Aorta (tissue), 5 donors: ENCODE data around the gene SVOP. TPM values are rescaled to one million over a fixed set of nuclear protein-coding genes. Genes with fewer than 3 reads are reported as not detected.
A peak's percentile ranks its signal among the peaks of the same experiment; 100 is the strongest.

ENCODE experiments used
- ATAC-seq: fragments of 200-7000 bp; cut with Tn5 transposase; one replicate; pipeline ENCODE4 v1.9.1; 2022; ENCODE audit warnings: moderate library complexity; ENCODE audit not compliant: low FRiP score
- DNase-seq, 2 donors: peaks; one replicate each; pipeline ENCODE4 v3.0.0-alpha.2; 2020
- H3K27ac ChIP-seq, 2 donors: one replicate each; pipeline ENCODE4 v1.5.1; 2013; ENCODE audit warnings: low read length in 2 of 2, mild to moderate bottlenecking in 2 of 2, moderate library complexity in 2 of 2, control low read depth in 1 of 2, inconsistent platforms in 1 of 2, low read depth in 1 of 2
- H3K27me3 ChIP-seq, 2 donors: one replicate each; pipeline ENCODE4 v1.6.1; 2013; ENCODE audit warnings: control low read depth in 1 of 2, low read length in 1 of 2, mild to moderate bottlenecking in 1 of 2, moderate library complexity in 1 of 2; ENCODE audit not compliant: insufficient read depth in 2 of 2, control insufficient read depth in 1 of 2
- H3K36me3 ChIP-seq, 2 donors: one replicate each; pipeline ENCODE4 v1.6.1; 2013; ENCODE audit warnings: control low read depth in 1 of 2, low read length in 1 of 2, mild to moderate bottlenecking in 1 of 2; ENCODE audit not compliant: insufficient read depth in 2 of 2, control insufficient read depth in 1 of 2
- H3K4me1 ChIP-seq, 2 donors: one replicate each; pipeline ENCODE4 v1.6.1; 2013; ENCODE audit warnings: low read length in 2 of 2, control low read depth in 1 of 2, mild to moderate bottlenecking in 1 of 2, moderate library complexity in 1 of 2; ENCODE audit not compliant: insufficient read depth in 2 of 2, control insufficient read depth in 1 of 2
- H3K4me3 ChIP-seq, 2 donors: one replicate each; pipeline ENCODE4 v1.5.1; 2013; ENCODE audit warnings: low read length in 2 of 2, control low read depth in 1 of 2, mild to moderate bottlenecking in 1 of 2
- H3K9me3 ChIP-seq: one replicate; pipeline ENCODE4 v1.6.1; 2013; ENCODE audit warnings: mild to moderate bottlenecking, low read length; ENCODE audit not compliant: control insufficient read depth
- WGBS, 2 donors: extraction: QIAGEN DNeasy Blood & Tissue Kit; methylation state at CpG; one replicate each; pipeline ENCODE4 v1.1.7; 2013; 5-methylcytosine and 5-hydroxymethylcytosine counted together
- intact Hi-C, 2 donors: fragments of 100-400 bp; cut with DNase I; formaldehyde crosslinking; loops; one replicate each; pipeline versions ENCODE4 v1.14.2 to v1.15.0; 2022
- polyA plus RNA-seq, 2 donors: library from polyadenylated mRNA; stranded (reverse); fragments of 200-250 nt; gene quantifications; one replicate each; pipeline ENCODE4 v1.2.3, GENCODE V29; 2013
- total RNA-seq, 2 donors: library from RNA; stranded (reverse); fragmentation: NEBNext Ultra II Directional; extraction: Animal tissue kit (Norgen Biotek cat#: 25700); gene quantifications; one replicate each; pipeline ENCODE4 v1.2.1, GENCODE V29; 2021
- donor health status: healthy with polysubstance abuse.
- donor health status: Bipolar disorder and iron deficiency.
- donor health status: DM: no; HTN: no; CAD: no.
- donor health status: DM: no; HTN: no; CAD: no.
- donor health status: DM: yes; HTN: yes; CAD: no.

The SVOP gene
- total and polyA plus RNA-seq, 4 donors = not detected

- no peaks in the 10 kb centered on the region for H3K27me3 ChIP-seq
- ATAC-seq (no peak), DNase-seq (no peak)
- H3K36me3 ChIP-seq = no peaks in the 10 kb centered on the region
- H3K9me3 ChIP-seq = peaks cover 1% of the 10 kb centered on the region
- 84 to 90% methylated on average over 5 of the region's 5 CpGs for WGBS, 2 donors
- intact Hi-C loops = no loop called here
- H3K4me1 ChIP-seq = no peaks in the 10 kb centered on the region
- H3K4me3 ChIP-seq = no peak overlapping the region
- no peak overlapping the region for H3K27ac ChIP-seq
Observed at GRCh38 chr12:108899145-108899544, 121.7 kb downstream of the SVOP start.

- 81 to 82% methylated on average over 4 of the region's 4 CpGs for WGBS, 2 donors
- peaks cover 1% of the 10 kb centered on the region for H3K9me3 ChIP-seq
- no peak for DNase-seq
- no peaks in the 10 kb centered on the region for H3K27me3 ChIP-seq
- H3K36me3 ChIP-seq = no peaks in the 10 kb centered on the region
- no peak overlapping the region for H3K27ac ChIP-seq
- H3K4me3 ChIP-seq = no peak overlapping the region
- ATAC-seq = no peak
- no peaks in the 10 kb centered on the region for H3K4me1 ChIP-seq
- intact Hi-C loops = no loop called here
Observed at GRCh38 chr12:108896817-108897216, 124.1 kb downstream of the SVOP start.

GRCh38 chr12:108896336-108896735 lies 124.5 kb downstream of the SVOP start:
- ATAC-seq (no peak), DNase-seq (no peak)
- intact Hi-C loops = no loop called here
- H3K27me3 ChIP-seq = no peaks in the 10 kb centered on the region
- no peaks in the 10 kb centered on the region for H3K36me3 ChIP-seq
- WGBS, 2 donors = 56 to 74% methylated on average over 8 of the region's 8 CpGs
- no peak overlapping the region for H3K27ac ChIP-seq
- H3K4me1 ChIP-seq = no peaks in the 10 kb centered on the region
- no peak overlapping the region for H3K4me3 ChIP-seq
- H3K9me3 ChIP-seq = peaks cover 1% of the 10 kb centered on the region

GRCh38 chr12:108895220-108895802 lies 125.6 kb downstream of the SVOP start:
- H3K4me1 ChIP-seq = no peaks in the 10 kb centered on the region
- no peak for ATAC-seq
- no peaks in the 10 kb centered on the region for H3K27me3 ChIP-seq
- peaks cover 1% of the 10 kb centered on the region for H3K9me3 ChIP-seq
- no peaks in the 10 kb centered on the region for H3K36me3 ChIP-seq
- intact Hi-C loops = no loop called here
- no peak overlapping the region for H3K4me3 ChIP-seq
- H3K27ac ChIP-seq = no peak overlapping the region
- 82 to 89% methylated on average over 5 of the region's 5 CpGs for WGBS, 2 donors
- no peak for DNase-seq

GRCh38 chr12:108890208-108890607 lies 130.7 kb downstream of the SVOP start:
- no peaks in the 10 kb centered on the region for H3K27me3 ChIP-seq
- no peaks in the 10 kb centered on the region for H3K4me1 ChIP-seq
- WGBS, 2 donors = 63 to 77% methylated on average over 2 of the region's 2 CpGs
- H3K9me3 ChIP-seq = peaks cover 2% of the 10 kb centered on the region
- no peak overlapping the region for H3K27ac ChIP-seq
- DNase-seq (no peak), ATAC-seq (no peak)
- intact Hi-C loops = no loop called here
- no peak overlapping the region for H3K4me3 ChIP-seq
- no peaks in the 10 kb centered on the region for H3K36me3 ChIP-seq

GRCh38 chr12:108888031-108888430 lies 132.8 kb downstream of the SVOP start:
- Histone ChIP-seq H3K9me3 (peaks cover 2% of the 10 kb centered on the region), H3K36me3 (no peaks in the 10 kb centered on the region), H3K4me3 (no peak overlapping the region), H3K27me3 (no peaks in the 10 kb centered on the region), H3K4me1 (no peaks in the 10 kb centered on the region), H3K27ac (no peak overlapping the region)
- no peak for DNase-seq
- intact Hi-C loops = no loop called here
- ATAC-seq = no peak
- 46 to 47% methylated on average over 6 of the region's 6 CpGs for WGBS, 2 donors

- no peak overlapping the region for H3K27ac ChIP-seq
- no peaks in the 10 kb centered on the region for H3K4me1 ChIP-seq
- H3K27me3 ChIP-seq = no peaks in the 10 kb centered on the region
- H3K36me3 ChIP-seq = no peaks in the 10 kb centered on the region
- intact Hi-C loops = no loop called here
- no peak for DNase-seq
- ATAC-seq = no peak
- WGBS, 2 donors = 72 to 79% methylated on average over 9 of the region's 9 CpGs
- H3K4me3 ChIP-seq = no peak overlapping the region
- peaks cover 2% of the 10 kb centered on the region for H3K9me3 ChIP-seq
Observed at GRCh38 chr12:108886873-108887629, 133.8 kb downstream of the SVOP start.

GRCh38 chr12:108884116-108885012 lies 136.5 kb downstream of the SVOP start:
- WGBS, 2 donors = 59 to 61% methylated on average over 16 of the region's 16 CpGs
- Histone ChIP-seq H3K9me3 (no peaks in the 10 kb centered on the region), H3K27me3 (no peaks in the 10 kb centered on the region), H3K4me3 (no peak overlapping the region), H3K27ac (no peak overlapping the region), H3K36me3 (no peaks in the 10 kb centered on the region), H3K4me1 (no peaks in the 10 kb centered on the region)
- intact Hi-C loops = no loop called here
- DNase-seq = peak; percentile 76 to 85
- no peak for ATAC-seq
